PC-3 (cell line): ENCODE results near the gene CPLX1. TPM values are rescaled to one million over a fixed set of nuclear protein-coding genes. Genes with fewer than 3 reads are reported as not detected.

Experiments
- ATAC-seq: fragments of 200-7000 bp; cut with Tn5 transposase; 2 replicates; pipeline ENCODE4 v1.9.1; 2020; ENCODE audit warnings: mild to moderate bottlenecking, moderate library complexity
- BruUV-seq: library from RNA; stranded (reverse); fragments of 400-500 nt; replicated peaks from 2 replicates; lab custom pipeline; 2021; lab: Mats Ljungman, UMichigan
- CTCF ChIA-PET: fragments of 300-600 bp; sonication (Branson Sonifier 250); formaldehyde crosslinking; loops from one replicate; lab custom pipeline; 2022; ENCODE audit warnings: antibody characterized with exemption; lab: Charles Lee
- POLR2A ChIA-PET: fragments of 300-600 bp; sonication (Branson Sonifier 250); formaldehyde crosslinking; loops from one replicate; lab custom pipeline; 2022; ENCODE audit warnings: antibody characterized with exemption; ENCODE audit not compliant: unreplicated experiment; lab: Charles Lee
- DNase-seq: peaks from one replicate; pipeline ENCODE4 v3.0.0-alpha.2; 2015
- H2AFZ ChIP-seq: fragments of 300-600 bp; sonication (generic); 2 replicates; pipeline ENCODE4 v1.6.0; 2016; ENCODE audit warnings: antibody characterized with exemption, low read length
- H3F3A ChIP-seq: fragments of 300-600 bp; sonication (generic); one replicate; pipeline ENCODE4 v1.6.0; 2017; ENCODE audit warnings: antibody characterized with exemption, low read length, control low read depth, mild to moderate bottlenecking; ENCODE audit not compliant: unreplicated experiment
- H3K27ac ChIP-seq: fragments of 300-600 bp; sonication (generic); 2 replicates; pipeline ENCODE4 v1.5.1; 2016; ENCODE audit warnings: mild to moderate bottlenecking, low read length
- H3K27me3 ChIP-seq: fragments of 300-600 bp; sonication (generic); 2 replicates; pipeline ENCODE4 v1.6.1; 2016; ENCODE audit warnings: low read length, mixed read lengths
- H3K36me3 ChIP-seq: fragments of 300-600 bp; sonication (generic); 2 replicates; pipeline ENCODE4 v1.6.1; 2016; ENCODE audit warnings: low read depth, mixed run types, low read length, mixed read lengths
- H3K4me1 ChIP-seq: fragments of 300-600 bp; sonication (generic); 2 replicates; pipeline ENCODE4 v1.5.1; 2016; ENCODE audit warnings: low read length; ENCODE audit not compliant: insufficient read depth
- H3K4me2 ChIP-seq: fragments of 300-600 bp; sonication (generic); 2 replicates; pipeline ENCODE4 v1.6.0; 2016; ENCODE audit warnings: low read length
- H3K4me3 ChIP-seq: fragments of 300-600 bp; sonication (generic); 2 replicates; pipeline ENCODE4 v1.5.1; 2016; ENCODE audit warnings: mild to moderate bottlenecking, low read length, mixed read lengths
- H3K79me2 ChIP-seq: fragments of 300-600 bp; sonication (generic); 2 replicates; pipeline ENCODE4 v1.6.1; 2017; ENCODE audit warnings: low read length, mixed read lengths
- H3K9ac ChIP-seq: fragments of 300-600 bp; sonication (generic); 2 replicates; pipeline ENCODE4 v1.6.0; 2016; ENCODE audit warnings: mild to moderate bottlenecking, low read length
- H3K9me2 ChIP-seq: fragments of 300-600 bp; sonication (generic); replicated peaks from 2 replicates; pipeline ENCODE4 v1.6.1; 2016; ENCODE audit warnings: mixed run types, low read length, mixed read lengths
- H3K9me3 ChIP-seq: fragments of 300-600 bp; sonication (generic); 2 replicates; pipeline ENCODE4 v1.6.1; 2016; ENCODE audit warnings: low read length, mixed read lengths
- H4K20me1 ChIP-seq: fragments of 300-600 bp; sonication (generic); 2 replicates; pipeline ENCODE4 v1.6.1; 2016; ENCODE audit warnings: low read length, mixed read lengths
- EZH2 ChIP-seq: fragments of 300-600 bp; sonication (generic); IDR thresholded peaks from one replicate; pipeline ENCODE4 v1.6.1; 2017; ENCODE audit warnings: antibody characterized with exemption, mild to moderate bottlenecking, low read length; ENCODE audit not compliant: unreplicated experiment
- EZH2phosphoT487 ChIP-seq: fragments of 300-600 bp; sonication (generic); IDR thresholded peaks from 2 replicates; pipeline ENCODE4 v1.6.1; 2018; ENCODE audit warnings: mild to moderate bottlenecking, antibody characterized with exemption, low read length, borderline replicate concordance
- intact Hi-C: fragments of 100-400 bp; cut with micrococcal nuclease; formaldehyde crosslinking; loops from 2 replicates; pipeline ENCODE4 v1.9.0; 2023
- total RNA-seq: library from RNA; depleted of rRNA; stranded (reverse); fragments of >200 nt; gene quantifications from 2 replicates; pipeline ENCODE4 v1.2.3, GENCODE V29; 2014
- TF ChIP-seq, protein P1 (sequence below): fragments of 300-600 bp; sonication (generic); conservative IDR thresholded peaks from 2 replicates; pipeline ENCODE4 v1.5.1; 2017; ENCODE audit warnings: antibody characterized with exemption, low read depth, mild to moderate bottlenecking, low read length

CPLX1 gene
- total RNA-seq, 1 experiment from 2014 or later, result 0.87 TPM

DNA sequence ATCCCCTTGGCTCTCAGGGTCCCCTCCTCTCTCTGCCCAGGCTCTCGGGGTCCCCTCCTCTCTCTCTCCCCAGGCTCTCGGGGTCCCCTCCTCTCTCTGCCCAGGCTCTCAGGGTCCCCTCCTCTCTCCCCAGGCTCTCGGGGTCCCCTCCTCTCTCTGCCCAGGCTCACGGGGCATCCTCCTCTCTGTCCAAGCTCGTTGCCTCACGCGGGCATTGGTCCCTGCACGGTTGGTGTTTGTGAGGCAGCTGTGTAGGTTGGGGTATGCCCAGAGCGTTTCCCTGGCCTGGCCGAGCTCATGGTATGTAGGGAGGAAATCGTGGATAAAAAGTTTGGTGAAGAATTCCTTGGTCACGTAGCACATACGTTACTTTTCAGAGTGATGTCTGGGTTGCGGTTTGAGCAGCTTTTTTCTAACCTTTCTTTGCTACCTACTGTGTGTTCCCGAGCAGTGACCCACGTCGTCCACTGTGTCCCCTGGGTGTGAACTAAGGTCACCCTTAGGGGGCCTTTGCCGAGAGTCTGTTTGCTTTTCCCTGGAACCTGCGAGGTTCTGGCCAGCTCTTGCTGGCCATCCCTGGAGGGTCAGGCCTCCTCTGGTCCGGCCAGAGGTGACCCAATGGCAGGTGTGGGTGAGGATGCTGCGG lies 83.7 kb downstream of the CPLX1 start:
- no peak for ATAC-seq
- CTCF ChIA-PET, result interaction anchor here (0.6 kb wide), 1 partner anchor 155 kb away, joined by 3 read pairs; no protein-coding TSS in a partner anchor

DNA sequence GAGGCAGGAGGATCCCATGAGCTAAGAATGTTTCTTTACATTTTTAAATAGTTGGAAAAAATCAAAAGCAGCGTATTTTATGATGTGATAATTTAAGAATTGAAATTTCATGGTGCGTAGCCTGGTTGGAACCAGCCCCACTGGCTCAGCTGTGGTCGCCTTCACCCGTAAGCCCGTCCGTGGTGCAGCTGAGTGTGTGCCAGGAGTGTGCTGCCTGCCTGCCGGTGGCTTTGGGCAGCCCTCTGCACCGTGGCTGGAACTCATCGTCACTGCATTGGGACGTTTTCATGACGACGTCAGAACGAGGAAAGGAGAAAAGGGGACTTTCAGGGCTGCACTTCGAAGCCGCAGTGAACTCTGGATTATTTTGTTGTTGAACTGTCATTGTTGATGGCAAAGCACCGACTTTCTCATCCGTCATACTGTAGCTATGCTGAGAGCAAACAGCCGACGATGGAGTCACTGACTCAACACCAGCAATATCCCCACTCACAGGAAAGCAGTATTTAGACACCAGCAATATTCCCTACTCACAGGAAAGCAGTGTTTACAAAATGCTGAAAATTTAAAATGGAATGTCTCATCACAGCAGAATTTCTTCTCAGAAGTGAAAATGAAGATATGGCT lies 85.2 kb downstream of the CPLX1 start:
- ChIA-PET CTCF (interaction anchor here (0.9 kb wide), 1 partner anchor 35 kb away, joined by 5 read pairs; the partner anchor contains the start of gene PCGF3), POLR2A (interaction anchor here (0.7 kb wide), 1 partner anchor 246 kb away, joined by 4 read pairs; no protein-coding TSS in a partner anchor)
- Histone ChIP-seq H3K4me1 (no peaks in the 10 kb centered on the region), H3F3A (no peaks in the 10 kb centered on the region), H3K27ac (no peak overlapping the region), H3K27me3 (no peaks in the 10 kb centered on the region), H3K36me3 (no peaks in the 10 kb centered on the region; the same call in 1 of the 2 replicates), H3K4me3 (no peak overlapping the region), H4K20me1 (no peaks in the 10 kb centered on the region), H3K9ac (no peak overlapping the region), H3K4me2 (no peak overlapping the region), H3K9me3 (no peaks in the 10 kb centered on the region), H2AFZ (no peak overlapping the region), H3K9me2 (no peaks in the 10 kb centered on the region), H3K79me2 (no peaks in the 10 kb centered on the region)
- intact Hi-C loops, result no loop called here
- no TSS peak for BruUV-seq
- TF ChIP-seq, protein P1, sequence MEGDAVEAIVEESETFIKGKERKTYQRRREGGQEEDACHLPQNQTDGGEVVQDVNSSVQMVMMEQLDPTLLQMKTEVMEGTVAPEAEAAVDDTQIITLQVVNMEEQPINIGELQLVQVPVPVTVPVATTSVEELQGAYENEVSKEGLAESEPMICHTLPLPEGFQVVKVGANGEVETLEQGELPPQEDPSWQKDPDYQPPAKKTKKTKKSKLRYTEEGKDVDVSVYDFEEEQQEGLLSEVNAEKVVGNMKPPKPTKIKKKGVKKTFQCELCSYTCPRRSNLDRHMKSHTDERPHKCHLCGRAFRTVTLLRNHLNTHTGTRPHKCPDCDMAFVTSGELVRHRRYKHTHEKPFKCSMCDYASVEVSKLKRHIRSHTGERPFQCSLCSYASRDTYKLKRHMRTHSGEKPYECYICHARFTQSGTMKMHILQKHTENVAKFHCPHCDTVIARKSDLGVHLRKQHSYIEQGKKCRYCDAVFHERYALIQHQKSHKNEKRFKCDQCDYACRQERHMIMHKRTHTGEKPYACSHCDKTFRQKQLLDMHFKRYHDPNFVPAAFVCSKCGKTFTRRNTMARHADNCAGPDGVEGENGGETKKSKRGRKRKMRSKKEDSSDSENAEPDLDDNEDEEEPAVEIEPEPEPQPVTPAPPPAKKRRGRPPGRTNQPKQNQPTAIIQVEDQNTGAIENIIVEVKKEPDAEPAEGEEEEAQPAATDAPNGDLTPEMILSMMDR, result no peak
- TF ChIP-seq EZH2phosphoT487, result no peak
- DNase-seq (peak; percentile 20), ATAC-seq (peak; percentile 70; the same call in 1 of the 2 replicates)

More for the DNA sequence above, 83.7 kb downstream of the CPLX1 start:
- BruUV-seq, result no TSS peak
- H3K9ac ChIP-seq, result no peak overlapping the region
- POLR2A ChIA-PET, result no interaction called here
- H3K36me3 ChIP-seq, result no peaks in the 10 kb centered on the region; the same call in 1 of the 2 replicates
- H3K9me2 ChIP-seq, result no peaks in the 10 kb centered on the region
- H3K4me3 ChIP-seq, result no peak overlapping the region
- no peaks in the 10 kb centered on the region for H4K20me1 ChIP-seq
- no peak overlapping the region for H3K4me2 ChIP-seq
- H3K27ac ChIP-seq, result no peak overlapping the region
- DNase-seq, result no peak
- intact Hi-C loops, result no loop called here
- H2AFZ ChIP-seq, result no peak overlapping the region
- H3K79me2 ChIP-seq, result no peaks in the 10 kb centered on the region
- no peaks in the 10 kb centered on the region for H3K4me1 ChIP-seq
- no peaks in the 10 kb centered on the region for H3K27me3 ChIP-seq
- H3K9me3 ChIP-seq, result no peaks in the 10 kb centered on the region
- no peaks in the 10 kb centered on the region for H3F3A ChIP-seq
- TF ChIP-seq, protein P1, result no peak
- TF ChIP-seq EZH2phosphoT487, result no peak
- TF ChIP-seq EZH2, result no peak

DNA sequence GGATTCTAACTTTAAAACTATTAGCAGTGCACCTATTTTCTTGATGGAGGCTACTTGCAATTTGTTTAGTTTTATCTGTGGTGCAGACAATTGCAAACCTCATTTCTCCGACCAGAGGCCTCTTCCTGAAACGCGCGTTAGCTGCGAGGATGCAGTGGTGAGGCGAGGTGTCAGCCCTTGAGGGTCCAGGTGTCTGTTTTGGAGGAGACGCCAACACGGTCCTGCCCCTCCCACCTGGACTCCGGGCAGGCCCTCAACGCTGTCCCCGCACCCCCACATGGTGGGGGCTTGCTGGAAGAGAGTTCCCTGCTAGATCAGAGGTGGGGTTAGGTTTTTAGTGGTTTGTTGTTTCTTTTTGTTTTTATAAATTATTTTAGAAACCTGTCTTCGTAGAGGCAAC lies 85.9 kb downstream of the CPLX1 start:
- intact Hi-C loops, result no loop called here
- H3K9ac ChIP-seq, result no peak overlapping the region
- H3K9me2 ChIP-seq, result no peaks in the 10 kb centered on the region
- H2AFZ ChIP-seq, result no peak overlapping the region
- no peaks in the 10 kb centered on the region for H4K20me1 ChIP-seq
- H3K27ac ChIP-seq, result no peak overlapping the region
- no peak for TF ChIP-seq EZH2phosphoT487
- no peak for TF ChIP-seq EZH2
- TF ChIP-seq, protein P1, result no peak
- H3K36me3 ChIP-seq, result no peaks in the 10 kb centered on the region; the same call in 1 of the 2 replicates
- H3K79me2 ChIP-seq, result no peaks in the 10 kb centered on the region
- no peaks in the 10 kb centered on the region for H3K9me3 ChIP-seq
- CTCF ChIA-PET, result no interaction called here
- POLR2A ChIA-PET, result no interaction called here
- ATAC-seq (no peak), DNase-seq (no peak)
- no peaks in the 10 kb centered on the region for H3K4me1 ChIP-seq
- BruUV-seq, result no TSS peak
- no peaks in the 10 kb centered on the region for H3K27me3 ChIP-seq
- no peak overlapping the region for H3K4me3 ChIP-seq
- H3K4me2 ChIP-seq, result no peak overlapping the region
- no peaks in the 10 kb centered on the region for H3F3A ChIP-seq
